Stromal cell of bone marrow (primary cell): Measurements from ENCODE around the gene PCDHGA11.
"Not testable (repeated sequence)": the region's sequence is repeated elsewhere in the genome, so short reads cannot be mapped to it uniquely, and the experiment has no call there.

Experiments used
- DNase-seq: peaks from one replicate; pipeline ENCODE4 v3.0.0-alpha.2; 2012; ENCODE audit warnings: low read depth

PCDHGA11 gene

GRCh38 chr5:141420855-141421488 is at the start of gene PCDHGA11:
Gene PCDHGA11 (plus strand): TSS chr5:141421051. CDS start chr5:141421228, 177 bp downstream.
- DNase-seq, result peak; percentile 47

- DNase-seq, result no peak
Measured at GRCh38 chr5:141371572-141372475, 49.0 kb upstream of the PCDHGA11 start.

GRCh38 chr5:141373673-141374317 is 47.1 kb upstream of the PCDHGA11 start, which contains the start of gene PCDHGA6:
Gene PCDHGA6 (plus strand): TSS chr5:141373891. CDS start chr5:141374084, 193 bp downstream.
- no peak for DNase-seq

- DNase-seq, result no peak
Measured at GRCh38 chr5:141374627-141375026, 46.2 kb upstream of the PCDHGA11 start.

DNA sequence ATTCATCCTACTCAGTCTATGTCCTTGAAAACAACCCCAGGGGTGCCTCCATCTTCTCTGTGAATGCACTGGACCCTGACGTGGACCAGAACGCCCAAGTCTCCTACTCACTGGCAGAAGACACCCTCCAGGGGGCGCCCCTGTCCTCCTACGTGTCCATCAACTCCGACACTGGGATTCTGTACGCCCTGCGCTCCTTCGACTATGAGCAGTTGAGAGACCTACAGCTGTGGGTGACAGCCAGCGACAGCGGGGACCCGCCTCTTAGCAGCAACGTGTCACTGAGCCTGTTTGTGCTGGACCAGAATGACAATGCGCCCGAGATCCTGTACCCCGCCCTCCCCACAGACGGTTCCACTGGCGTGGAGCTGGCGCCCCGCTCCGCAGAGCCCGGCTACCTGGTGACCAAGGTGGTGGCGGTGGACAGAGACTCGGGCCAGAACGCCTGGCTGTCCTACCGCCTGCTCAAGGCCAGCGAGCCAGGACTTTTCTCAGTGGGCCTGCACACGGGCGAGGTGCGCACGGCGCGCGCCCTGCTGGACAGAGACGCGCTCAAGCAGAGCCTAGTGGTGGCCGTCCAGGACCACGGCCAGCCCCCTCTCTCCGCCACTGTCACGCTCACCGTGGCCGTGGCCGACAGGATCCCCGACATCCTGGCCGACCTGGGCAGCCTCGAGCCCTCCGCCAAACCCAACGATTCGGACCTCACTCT is 45.3 kb upstream of the PCDHGA11 start:
- not testable (repeated sequence) for DNase-seq

- DNase-seq, result no peak
Measured at GRCh38 chr5:141382469-141383294, 38.2 kb upstream of the PCDHGA11 start, which contains the start of gene PCDHGA7. Gene PCDHGA7 (plus strand): TSS chr5:141382742. CDS start chr5:141382900, 158 bp downstream.

DNA sequence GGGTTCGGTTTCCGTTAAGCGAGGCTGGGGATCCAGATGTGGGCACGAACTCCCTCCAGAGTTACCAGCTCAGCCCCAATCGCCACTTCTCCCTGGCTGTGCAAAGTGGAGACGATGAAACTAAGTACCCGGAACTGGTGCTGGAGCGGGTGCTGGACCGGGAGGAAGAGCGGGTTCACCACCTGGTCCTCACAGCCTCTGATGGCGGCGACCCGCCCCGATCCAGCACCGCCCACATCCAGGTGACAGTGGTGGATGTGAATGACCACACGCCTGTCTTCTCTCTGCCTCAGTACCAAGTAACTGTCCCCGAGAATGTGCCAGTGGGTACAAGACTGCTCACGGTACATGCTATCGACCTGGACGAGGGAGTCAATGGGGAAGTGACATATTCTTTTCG is 37.5 kb upstream of the PCDHGA11 start:
- DNase-seq, result no peak

- DNase-seq, result no peak
Measured at GRCh38 chr5:141384471-141385267, 36.2 kb upstream of the PCDHGA11 start.

GRCh38 chr5:141387557-141388311 is 33.1 kb upstream of the PCDHGA11 start, which contains the start of gene PCDHGB4:
Gene PCDHGB4 (plus strand): TSS chr5:141387698. CDS start chr5:141387885, 187 bp downstream.
- not testable (repeated sequence) for DNase-seq

DNA sequence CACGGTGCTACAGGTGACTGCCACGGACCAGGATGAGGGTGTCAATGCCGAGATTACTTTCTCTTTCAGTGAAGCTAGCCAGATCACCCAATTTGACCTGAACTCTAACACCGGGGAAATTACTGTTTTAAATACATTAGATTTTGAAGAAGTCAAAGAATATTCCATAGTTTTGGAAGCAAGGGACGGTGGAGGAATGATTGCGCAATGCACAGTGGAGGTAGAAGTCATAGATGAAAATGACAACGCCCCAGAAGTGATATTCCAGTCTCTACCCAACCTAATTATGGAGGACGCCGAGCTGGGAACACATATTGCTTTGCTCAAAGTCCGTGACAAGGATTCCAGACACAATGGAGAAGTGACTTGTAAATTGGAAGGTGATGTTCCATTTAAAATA is 32.2 kb upstream of the PCDHGA11 start:
- no peak for DNase-seq

GRCh38 chr5:141389153-141390042 is 31.5 kb upstream of the PCDHGA11 start:
- DNase-seq, result no peak

GRCh38 chr5:141392429-141393198 is 28.2 kb upstream of the PCDHGA11 start, which contains the start of gene PCDHGA8:
Gene PCDHGA8 (plus strand): TSS chr5:141392633. CDS start chr5:141392814, 181 bp downstream.
- DNase-seq, result no peak

DNA sequence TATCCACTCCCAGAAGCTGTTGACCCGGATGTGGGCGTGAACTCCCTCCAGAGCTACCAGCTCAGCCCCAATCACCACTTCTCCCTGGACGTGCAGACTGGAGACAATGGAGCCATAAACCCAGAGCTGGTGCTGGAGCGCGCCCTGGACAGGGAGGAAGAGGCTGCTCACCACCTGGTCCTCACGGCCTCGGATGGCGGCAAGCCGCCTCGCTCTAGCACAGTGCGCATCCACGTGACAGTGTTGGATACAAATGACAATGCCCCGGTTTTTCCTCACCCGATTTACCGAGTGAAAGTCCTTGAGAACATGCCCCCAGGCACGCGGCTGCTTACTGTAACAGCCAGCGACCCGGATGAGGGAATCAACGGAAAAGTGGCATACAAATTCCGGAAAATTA is 27.6 kb upstream of the PCDHGA11 start:
- DNase-seq, result no peak

GRCh38 chr5:141394401-141395187 is 26.3 kb upstream of the PCDHGA11 start:
- DNase-seq, result not testable (repeated sequence)

DNA sequence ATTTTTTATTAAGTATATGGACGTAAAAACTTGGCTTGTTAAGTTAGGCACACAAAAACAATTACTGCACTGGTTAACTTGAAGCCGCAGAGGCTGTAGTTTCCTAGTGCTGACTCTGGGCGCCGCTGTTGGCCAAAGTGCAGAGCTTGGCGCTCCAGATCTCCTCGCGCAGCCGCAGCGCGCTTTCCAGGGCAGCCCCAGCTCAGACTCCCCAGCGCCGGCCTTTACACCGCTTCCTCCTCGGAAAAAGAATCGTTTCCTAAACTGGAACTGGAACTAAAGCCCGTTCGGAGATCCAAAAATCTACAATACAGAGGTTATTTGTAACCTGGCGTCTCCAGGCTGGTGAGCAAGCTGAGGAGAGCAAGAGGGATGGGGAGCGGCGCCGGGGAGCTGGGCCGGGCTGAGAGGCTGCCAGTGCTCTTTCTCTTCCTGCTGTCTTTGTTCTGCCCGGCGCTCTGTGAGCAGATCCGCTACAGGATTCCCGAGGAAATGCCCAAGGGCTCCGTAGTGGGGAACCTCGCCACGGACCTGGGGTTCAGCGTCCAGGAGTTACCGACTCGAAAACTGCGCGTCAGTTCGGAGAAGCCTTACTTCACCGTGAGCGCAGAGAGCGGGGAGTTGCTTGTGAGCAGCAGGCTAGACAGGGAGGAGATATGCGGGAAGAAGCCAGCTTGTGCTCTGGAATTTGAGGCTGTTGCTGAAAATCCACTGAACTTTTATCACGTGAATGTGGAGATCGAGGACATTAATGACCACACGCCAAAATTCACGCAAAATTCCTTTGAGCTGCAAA is 22.9 kb upstream of the PCDHGA11 start, which contains the start of gene PCDHGB5:
Gene PCDHGB5 (plus strand): TSS at position 192 of the 796 bp plus-strand sequence. CDS start 181 bp downstream, at position 373.
- not testable (repeated sequence) for DNase-seq
